Sigmoid colon (tissue), 7 donors: ENCODE results near the gene RNF25. TPM values are rescaled to one million over a fixed set of nuclear protein-coding genes. Genes with fewer than 3 reads are reported as not detected.

ENCODE experiments used
- DNase-seq: peaks from one replicate; pipeline ENCODE4 v3.0.0-alpha.2; 2019
- H3K27ac ChIP-seq, 4 donors: fragments of 200-600 bp; sonication (generic); one replicate each; pipeline ENCODE4 v1.5.1; 2016 to 2019; ENCODE audit warnings: mild to moderate bottlenecking in 1 of 4
- H3K27me3 ChIP-seq, 3 donors: fragments of 200-600 bp; sonication (generic); one replicate each; pipeline ENCODE4 v1.5.1; 2019; ENCODE audit warnings: mild to moderate bottlenecking in 1 of 3
- H3K36me3 ChIP-seq, 4 donors: fragments of 200-600 bp; sonication (generic); one replicate each; pipeline ENCODE4 v1.5.1; 2016 to 2019
- H3K4me1 ChIP-seq, 4 donors: fragments of 200-600 bp; sonication (generic); one replicate each; pipeline ENCODE4 v1.5.1; 2017 to 2019
- H3K4me3 ChIP-seq, 4 donors: fragments of 200-600 bp; sonication (generic); one replicate each; pipeline ENCODE4 v1.5.1; 2017 to 2019; ENCODE audit warnings: mild to moderate bottlenecking in 2 of 4, moderate library complexity in 1 of 4
- H3K9me3 ChIP-seq, 4 donors: fragments of 200-600 bp in 3 of 4; sonication (generic) in 3 of 4; one replicate each; pipeline versions ENCODE4 v1.5.1 to v1.6.1; 2013 to 2019
- CTCF ChIP-seq, 4 experiments: fragments of 450-650 bp in 3 of 4; fragments of 200-600 bp in 1 of 4; IDR thresholded peaks; one replicate each; pipeline ENCODE4 v1.5.1; 2016 to 2019; ENCODE audit warnings: antibody characterized with exemption in 4 of 4, mild to moderate bottlenecking in 3 of 4, moderate library complexity in 2 of 4
- EP300 ChIP-seq, 4 donors: sonication (generic); formaldehyde crosslinking; IDR thresholded peaks; one replicate each; pipeline ENCODE4 v1.6.1; 2017; ENCODE audit warnings: antibody characterized with exemption in 4 of 4
- POLR2A ChIP-seq, 2 donors: fragments of 450-650 bp; IDR thresholded peaks; one replicate each; pipeline ENCODE4 v1.6.1; 2016; ENCODE audit warnings: antibody characterized with exemption in 2 of 2, mild to moderate bottlenecking in 2 of 2, moderate library complexity in 2 of 2
- POLR2AphosphoS5 ChIP-seq, 4 donors: sonication (generic); formaldehyde crosslinking; IDR thresholded peaks; one replicate each; pipeline ENCODE4 v1.6.1; 2017; ENCODE audit warnings: antibody characterized with exemption in 4 of 4
- WGBS, 2 donors: extraction: QIAGEN DNeasy Blood & Tissue Kit; methylation state at CpG; one replicate each; pipeline ENCODE4 v1.1.7; 2013; 5-methylcytosine and 5-hydroxymethylcytosine counted together
- intact Hi-C: fragments of 100-400 bp; cut with DNase I; formaldehyde crosslinking; loops from one replicate; pipeline ENCODE4 v1.15.1; 2023
- polyA plus RNA-seq, 3 donors: library from polyadenylated mRNA; stranded (reverse); fragments of 200-250 nt; gene quantifications; one replicate each; pipeline ENCODE4 v1.2.3, GENCODE V29; 2013
- total RNA-seq, 4 donors: library from RNA; depleted of rRNA; stranded (reverse); fragments of >200 nt; gene quantifications; one replicate each; pipeline ENCODE4 v1.1.0, GENCODE V29; 2016
- donor health status: healthy with polysubstance abuse.
- donor health status: Bipolar disorder and iron deficiency.
- donor health status: healthy.

The RNF25 gene
- total and polyA plus RNA-seq, 7 donors = 6.4 to 24.7 (median 19.2) TPM

- Histone ChIP-seq H3K36me3 (peaks cover 60 to 96% (median 68%) of the 10 kb centered on the region in 4 donors), H3K4me3 (no peak overlapping the region), H3K27me3 (no peaks in the 10 kb centered on the region), H3K27ac (no peak overlapping the region), H3K9me3 (no peaks in the 10 kb centered on the region), H3K4me1 (no peaks in the 10 kb centered on the region)
- TF ChIP-seq EP300 (IDR thresholded peaks at IDR 0.05) (no peak), CTCF (IDR thresholded peaks at IDR 0.05) (no peak), POLR2A (IDR thresholded peaks at IDR 0.05) (no peak), POLR2AphosphoS5 (IDR thresholded peaks at IDR 0.05) (no peak)
- 94 to 96% methylated on average over 10 of the region's 10 CpGs for WGBS, 2 donors
- DNase-seq = no peak
- intact Hi-C loops = loop anchor here (10.0 kb wide), 1 partner anchor 349 kb away; the partner anchor contains the start of gene TMBIM1
Measured at GRCh38 chr2:218643751-218644310, 28.0 kb downstream of the RNF25 start.

GRCh38 chr2:218642786-218643185, 29.0 kb downstream of the RNF25 start:
- Histone ChIP-seq H3K4me3 (no peak overlapping the region), H3K4me1 (no peaks in the 10 kb centered on the region), H3K36me3 (peaks cover 59 to 96% (median 72%) of the 10 kb centered on the region in 4 donors), H3K27me3 (no peaks in the 10 kb centered on the region), H3K27ac (no peak overlapping the region), H3K9me3 (no peaks in the 10 kb centered on the region)
- no peak for TF ChIP-seq POLR2A (IDR thresholded peaks at IDR 0.05)
- TF ChIP-seq CTCF (IDR thresholded peaks at IDR 0.05) = no peak
- no peak for TF ChIP-seq EP300 (IDR thresholded peaks at IDR 0.05)
- TF ChIP-seq POLR2AphosphoS5 (IDR thresholded peaks at IDR 0.05) = no peak
- intact Hi-C loops = loop anchor here (10.0 kb wide), 1 partner anchor 348 kb away; the partner anchor contains the start of gene TMBIM1
- 94% methylated on average over 17 of the region's 17 CpGs for WGBS, 2 donors
- no peak for DNase-seq

GRCh38 chr2:218642121-218642656, 29.6 kb downstream of the RNF25 start:
- Histone ChIP-seq H3K4me1 (no peaks in the 10 kb centered on the region), H3K36me3 (peaks cover 57 to 96% (median 75%) of the 10 kb centered on the region in 4 donors), H3K27ac (no peak overlapping the region), H3K4me3 (no peak overlapping the region), H3K27me3 (no peaks in the 10 kb centered on the region), H3K9me3 (no peaks in the 10 kb centered on the region)
- intact Hi-C loops = loop anchor here (10.0 kb wide), 1 partner anchor 347 kb away; the partner anchor contains the start of gene TMBIM1
- WGBS, 2 donors = 92 to 94% methylated on average over 18 of the region's 18 CpGs
- DNase-seq = no peak
- no peak for TF ChIP-seq POLR2AphosphoS5 (IDR thresholded peaks at IDR 0.05)
- no peak for TF ChIP-seq POLR2A (IDR thresholded peaks at IDR 0.05)
- no peak for TF ChIP-seq EP300 (IDR thresholded peaks at IDR 0.05)
- TF ChIP-seq CTCF (IDR thresholded peaks at IDR 0.05) = no peak

GRCh38 chr2:218638372-218638771, 33.4 kb downstream of the RNF25 start:
- no peak overlapping the region for H3K4me3 ChIP-seq
- intact Hi-C loops = no loop called here
- TF ChIP-seq POLR2AphosphoS5 (IDR thresholded peaks at IDR 0.05) = no peak
- TF ChIP-seq EP300 (IDR thresholded peaks at IDR 0.05) = no peak
- TF ChIP-seq CTCF (IDR thresholded peaks at IDR 0.05) = no peak
- TF ChIP-seq POLR2A (IDR thresholded peaks at IDR 0.05) = no peak
- H3K27me3 ChIP-seq = no peaks in the 10 kb centered on the region
- no peaks in the 10 kb centered on the region for H3K9me3 ChIP-seq
- H3K36me3 ChIP-seq = peaks cover 47 to 99% (median 80%) of the 10 kb centered on the region in 4 donors
- no peaks in the 10 kb centered on the region for H3K4me1 ChIP-seq
- no peak for DNase-seq
- 97% methylated on average over 18 of the region's 18 CpGs for WGBS, 2 donors
- no peak overlapping the region for H3K27ac ChIP-seq
